HL-60 (cell line): ENCODE results near the gene CNTROB.

Source experiments
- DNase-seq, 2 experiments: peaks; one replicate each; pipeline ENCODE4 v3.0.0-alpha.2; 2010 to 2020; ENCODE audit warnings: low read depth in 1 of 2, low spot score in 1 of 2
- H3K27ac ChIP-seq: fragments of 250-450 bp; sonication (Bioruptor Pico); replicated peaks from 2 replicates; pipeline ENCODE4 v1.5.1; 2020; ENCODE audit warnings: mild to moderate bottlenecking, moderate library complexity
- H3K27me3 ChIP-seq: fragments of 250-450 bp; sonication (Bioruptor Pico); 2 replicates; pipeline ENCODE4 v1.5.1; 2021; ENCODE audit warnings: mild to moderate bottlenecking, moderate library complexity; ENCODE audit not compliant: insufficient read depth, poor library complexity, severe bottlenecking
- H3K4me3 ChIP-seq: replicated peaks from 2 replicates; pipeline ENCODE4 v1.5.1; 2011; ENCODE audit warnings: mild to moderate bottlenecking, control low read depth, low read length; ENCODE audit not compliant: insufficient read depth
- GABPA ChIP-seq: IDR thresholded peaks from 2 replicates; pipeline ENCODE4 v1.6.1; 2012; ENCODE audit warnings: low read depth
- POLR2AphosphoS5 ChIP-seq: IDR thresholded peaks from 2 replicates; pipeline ENCODE4 v1.6.1; 2012; ENCODE audit warnings: low read depth
- SPI1 ChIP-seq: IDR thresholded peaks from 2 replicates; pipeline ENCODE4 v1.6.1; 2012; ENCODE audit warnings: low read depth, mild to moderate bottlenecking, borderline replicate concordance
- TF ChIP-seq, protein P1 (sequence below): IDR thresholded peaks from one replicate; pipeline ENCODE4 v1.5.1; 2011; ENCODE audit warnings: low read length, control low read depth, inconsistent platforms; ENCODE audit not compliant: insufficient read depth
- TF ChIP-seq, protein P2 (sequence below): IDR thresholded peaks from 2 replicates; pipeline ENCODE4 v1.6.1; 2012; ENCODE audit warnings: low read depth; ENCODE audit not compliant: insufficient replicate concordance

Gene CNTROB

DNA sequence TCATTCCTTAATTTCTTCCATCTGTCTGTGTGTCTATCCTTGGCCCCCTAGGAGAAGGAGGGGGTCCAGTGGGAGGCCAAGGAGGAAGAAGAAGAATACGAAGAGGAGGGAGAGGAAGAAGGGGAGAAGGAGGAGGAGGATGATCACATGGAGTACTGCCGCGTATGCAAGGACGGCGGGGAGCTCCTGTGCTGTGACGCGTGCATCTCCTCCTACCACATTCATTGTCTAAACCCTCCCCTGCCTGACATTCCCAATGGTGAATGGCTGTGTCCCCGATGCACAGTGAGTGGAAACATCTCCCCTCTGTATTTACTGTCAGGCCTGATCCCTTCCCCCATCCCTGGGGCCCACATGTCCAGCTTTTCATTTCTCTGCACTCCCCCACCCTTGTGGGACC is 37.1 kb upstream of the CNTROB start:
- TF ChIP-seq POLR2AphosphoS5 (no peak), GABPA (no peak)

DNA sequence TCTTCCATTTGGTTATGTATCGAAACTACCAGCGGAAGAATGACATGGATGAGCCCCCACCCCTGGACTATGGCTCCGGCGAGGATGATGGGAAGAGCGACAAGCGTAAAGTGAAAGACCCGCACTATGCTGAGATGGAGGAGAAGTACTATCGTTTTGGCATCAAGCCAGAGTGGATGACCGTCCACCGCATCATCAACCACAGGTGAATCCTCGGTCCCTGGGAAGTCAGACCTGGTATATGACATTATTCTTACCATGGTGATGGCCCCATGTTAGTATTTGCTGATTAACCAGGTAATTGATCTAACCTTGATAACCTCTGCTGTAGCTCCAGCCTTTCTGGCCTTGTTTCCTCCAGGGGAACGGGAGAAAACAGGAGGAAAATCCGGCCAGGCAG is 34.9 kb upstream of the CNTROB start:
- no peak for DNase-seq
- H3K27ac ChIP-seq: no peak overlapping the region

More for the DNA sequence above, 37.1 kb upstream of the CNTROB start:
- H3K27ac ChIP-seq: no peak overlapping the region
- H3K27me3 ChIP-seq: no peaks in the 10 kb centered on the region
- H3K4me3 ChIP-seq: no peak overlapping the region
- DNase-seq: no peak

DNA sequence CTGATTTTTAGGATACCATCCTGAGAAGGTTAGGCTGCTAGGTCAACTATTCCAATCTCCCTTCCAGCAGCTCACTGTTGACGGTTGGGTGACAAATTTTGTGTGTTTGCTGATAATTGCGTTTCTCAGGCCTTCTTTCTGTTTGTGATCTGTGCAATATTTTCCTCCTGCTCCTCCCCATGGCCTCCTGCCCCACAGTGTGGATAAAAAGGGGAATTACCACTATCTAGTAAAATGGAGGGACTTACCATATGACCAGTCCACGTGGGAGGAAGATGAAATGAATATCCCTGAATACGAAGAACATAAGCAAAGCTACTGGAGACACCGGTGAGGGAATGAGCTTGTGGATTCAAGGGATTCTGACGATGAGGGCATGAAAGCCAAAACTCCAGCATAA is 34.2 kb upstream of the CNTROB start:
- Histone ChIP-seq H3K27ac (no peak overlapping the region), H3K27me3 (no peaks in the 10 kb centered on the region), H3K4me3 (no peak overlapping the region)
- DNase-seq: no peak
- TF ChIP-seq, protein P1, sequence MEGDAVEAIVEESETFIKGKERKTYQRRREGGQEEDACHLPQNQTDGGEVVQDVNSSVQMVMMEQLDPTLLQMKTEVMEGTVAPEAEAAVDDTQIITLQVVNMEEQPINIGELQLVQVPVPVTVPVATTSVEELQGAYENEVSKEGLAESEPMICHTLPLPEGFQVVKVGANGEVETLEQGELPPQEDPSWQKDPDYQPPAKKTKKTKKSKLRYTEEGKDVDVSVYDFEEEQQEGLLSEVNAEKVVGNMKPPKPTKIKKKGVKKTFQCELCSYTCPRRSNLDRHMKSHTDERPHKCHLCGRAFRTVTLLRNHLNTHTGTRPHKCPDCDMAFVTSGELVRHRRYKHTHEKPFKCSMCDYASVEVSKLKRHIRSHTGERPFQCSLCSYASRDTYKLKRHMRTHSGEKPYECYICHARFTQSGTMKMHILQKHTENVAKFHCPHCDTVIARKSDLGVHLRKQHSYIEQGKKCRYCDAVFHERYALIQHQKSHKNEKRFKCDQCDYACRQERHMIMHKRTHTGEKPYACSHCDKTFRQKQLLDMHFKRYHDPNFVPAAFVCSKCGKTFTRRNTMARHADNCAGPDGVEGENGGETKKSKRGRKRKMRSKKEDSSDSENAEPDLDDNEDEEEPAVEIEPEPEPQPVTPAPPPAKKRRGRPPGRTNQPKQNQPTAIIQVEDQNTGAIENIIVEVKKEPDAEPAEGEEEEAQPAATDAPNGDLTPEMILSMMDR: no peak
- TF ChIP-seq GABPA (no peak), POLR2AphosphoS5 (no peak), SPI1 (no peak)
- TF ChIP-seq, protein P2, sequence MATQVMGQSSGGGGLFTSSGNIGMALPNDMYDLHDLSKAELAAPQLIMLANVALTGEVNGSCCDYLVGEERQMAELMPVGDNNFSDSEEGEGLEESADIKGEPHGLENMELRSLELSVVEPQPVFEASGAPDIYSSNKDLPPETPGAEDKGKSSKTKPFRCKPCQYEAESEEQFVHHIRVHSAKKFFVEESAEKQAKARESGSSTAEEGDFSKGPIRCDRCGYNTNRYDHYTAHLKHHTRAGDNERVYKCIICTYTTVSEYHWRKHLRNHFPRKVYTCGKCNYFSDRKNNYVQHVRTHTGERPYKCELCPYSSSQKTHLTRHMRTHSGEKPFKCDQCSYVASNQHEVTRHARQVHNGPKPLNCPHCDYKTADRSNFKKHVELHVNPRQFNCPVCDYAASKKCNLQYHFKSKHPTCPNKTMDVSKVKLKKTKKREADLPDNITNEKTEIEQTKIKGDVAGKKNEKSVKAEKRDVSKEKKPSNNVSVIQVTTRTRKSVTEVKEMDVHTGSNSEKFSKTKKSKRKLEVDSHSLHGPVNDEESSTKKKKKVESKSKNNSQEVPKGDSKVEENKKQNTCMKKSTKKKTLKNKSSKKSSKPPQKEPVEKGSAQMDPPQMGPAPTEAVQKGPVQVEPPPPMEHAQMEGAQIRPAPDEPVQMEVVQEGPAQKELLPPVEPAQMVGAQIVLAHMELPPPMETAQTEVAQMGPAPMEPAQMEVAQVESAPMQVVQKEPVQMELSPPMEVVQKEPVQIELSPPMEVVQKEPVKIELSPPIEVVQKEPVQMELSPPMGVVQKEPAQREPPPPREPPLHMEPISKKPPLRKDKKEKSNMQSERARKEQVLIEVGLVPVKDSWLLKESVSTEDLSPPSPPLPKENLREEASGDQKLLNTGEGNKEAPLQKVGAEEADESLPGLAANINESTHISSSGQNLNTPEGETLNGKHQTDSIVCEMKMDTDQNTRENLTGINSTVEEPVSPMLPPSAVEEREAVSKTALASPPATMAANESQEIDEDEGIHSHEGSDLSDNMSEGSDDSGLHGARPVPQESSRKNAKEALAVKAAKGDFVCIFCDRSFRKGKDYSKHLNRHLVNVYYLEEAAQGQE: no peak

More for the DNA sequence above, 34.9 kb upstream of the CNTROB start:
- TF ChIP-seq SPI1: no peak
- no peak for TF ChIP-seq GABPA
- TF ChIP-seq, protein P1: no peak
- TF ChIP-seq POLR2AphosphoS5: no peak
- TF ChIP-seq, protein P2: no peak
- Histone ChIP-seq H3K27me3 (no peaks in the 10 kb centered on the region), H3K4me3 (no peak overlapping the region)

DNA sequence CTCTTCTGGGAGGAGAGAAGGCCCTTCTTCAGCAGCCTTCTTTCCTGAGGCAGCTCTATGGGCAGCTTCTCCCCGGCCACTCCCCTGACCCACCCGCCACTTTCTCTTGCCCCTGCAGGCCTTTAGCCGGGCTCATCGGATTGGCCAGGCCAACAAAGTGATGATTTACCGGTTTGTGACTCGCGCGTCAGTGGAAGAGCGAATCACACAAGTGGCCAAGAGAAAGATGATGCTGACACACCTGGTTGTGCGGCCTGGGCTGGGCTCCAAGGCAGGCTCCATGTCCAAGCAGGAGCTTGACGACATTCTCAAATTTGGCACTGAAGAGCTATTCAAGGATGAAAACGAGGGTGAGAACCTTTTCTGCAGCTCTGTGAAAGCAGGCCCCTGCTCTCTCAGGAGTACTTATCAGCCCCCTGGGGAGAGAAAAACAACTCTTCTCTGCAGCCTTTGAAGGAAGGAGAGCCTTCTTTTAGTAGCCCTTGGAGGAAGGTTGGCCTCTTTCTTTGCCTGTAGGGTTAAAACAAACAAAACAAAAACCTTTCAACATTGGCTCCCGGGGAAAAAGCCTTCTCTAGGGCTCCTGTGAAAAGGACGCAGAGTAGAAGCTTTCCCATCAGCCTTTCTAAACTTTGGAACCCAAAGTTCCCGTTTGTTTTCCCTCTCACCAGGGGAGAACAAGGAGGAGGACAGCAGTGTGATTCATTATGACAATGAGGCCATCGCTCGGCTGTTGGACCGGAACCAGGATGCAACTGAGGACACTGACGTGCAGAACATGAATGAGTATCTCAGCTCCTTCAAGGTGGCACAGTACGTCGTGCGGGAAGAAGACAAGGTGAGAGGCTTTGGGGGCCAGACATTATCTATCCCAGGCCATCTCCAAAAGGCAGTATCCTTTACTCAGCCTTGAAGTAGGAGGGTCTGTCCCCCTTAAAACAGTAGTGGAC is 28.6 kb upstream of the CNTROB start:
- TF ChIP-seq POLR2AphosphoS5: no peak
- TF ChIP-seq, protein P1: no peak
- TF ChIP-seq, protein P2: no peak
- no peak for TF ChIP-seq SPI1
- TF ChIP-seq GABPA: no peak
- H3K27me3 ChIP-seq: no peaks in the 10 kb centered on the region
- no peak for DNase-seq
- H3K27ac ChIP-seq: no peak overlapping the region
- no peak overlapping the region for H3K4me3 ChIP-seq
